ENCODE results near the gene PDLIM1. TPM values are rescaled to one million over a fixed set of nuclear protein-coding genes. Genes with fewer than 3 reads are reported as not detected.

Gene PDLIM1
- total RNA-seq, 1 experiment from 2014 or later: 183 TPM

DNA sequence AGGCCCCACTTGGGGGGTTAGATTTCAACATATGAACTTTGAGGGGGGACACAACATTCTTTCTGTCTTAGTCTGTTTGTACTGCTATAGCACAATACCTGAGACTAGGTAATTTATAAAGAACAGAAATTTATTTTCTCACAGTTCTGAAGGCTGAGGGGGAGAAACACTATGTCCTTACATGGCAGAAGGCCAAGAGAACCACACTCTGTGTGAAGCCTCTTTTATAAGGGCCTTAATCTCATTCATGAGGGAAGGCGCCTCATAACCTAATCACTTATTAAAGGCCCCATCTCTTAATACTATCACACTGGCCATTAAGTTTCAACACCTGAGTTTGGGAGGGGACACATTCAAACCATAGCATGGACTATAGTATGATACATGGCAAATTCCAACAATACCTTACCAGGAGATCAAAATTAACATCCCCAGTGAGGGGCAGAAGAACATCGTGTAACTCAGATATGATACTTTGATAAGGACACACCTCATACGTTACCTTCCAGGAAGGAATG lies 9.3 kb upstream of the PDLIM1 start:
- no peak overlapping the region for H3K4me3 ChIP-seq (ENCODE audit: low read depth in 2 of 2, low read length in 2 of 2)
- no TSS peak for BruUV-seq (replicated peaks)
- intact Hi-C loops (cut with micrococcal nuclease; ENCODE audit: unreplicated experiment) (no loop called here), in situ Hi-C loops (cut with HindIII; ENCODE audit: low pct_unique_long_range_greater_than_20kb, low sequenced_read_pairs) (no loop called here)
- ATAC-seq: no peak
- H3K27me3 ChIP-seq (ENCODE audit: control insufficient read depth, insufficient read depth, low read length): no peaks in the 10 kb centered on the region
- ChIA-PET CTCF (no interaction called here), POLR2A (no interaction called here)
- H3K9me3 ChIP-seq (ENCODE audit: control insufficient read depth, insufficient read depth, low read depth, low read length): no peaks in the 10 kb centered on the region
- peaks cover 8% of the 10 kb centered on the region; the same call in 1 of the 2 replicates for H3K4me1 ChIP-seq (ENCODE audit: control insufficient read depth, insufficient read depth, low read length)
- TF ChIP-seq, protein P1, sequence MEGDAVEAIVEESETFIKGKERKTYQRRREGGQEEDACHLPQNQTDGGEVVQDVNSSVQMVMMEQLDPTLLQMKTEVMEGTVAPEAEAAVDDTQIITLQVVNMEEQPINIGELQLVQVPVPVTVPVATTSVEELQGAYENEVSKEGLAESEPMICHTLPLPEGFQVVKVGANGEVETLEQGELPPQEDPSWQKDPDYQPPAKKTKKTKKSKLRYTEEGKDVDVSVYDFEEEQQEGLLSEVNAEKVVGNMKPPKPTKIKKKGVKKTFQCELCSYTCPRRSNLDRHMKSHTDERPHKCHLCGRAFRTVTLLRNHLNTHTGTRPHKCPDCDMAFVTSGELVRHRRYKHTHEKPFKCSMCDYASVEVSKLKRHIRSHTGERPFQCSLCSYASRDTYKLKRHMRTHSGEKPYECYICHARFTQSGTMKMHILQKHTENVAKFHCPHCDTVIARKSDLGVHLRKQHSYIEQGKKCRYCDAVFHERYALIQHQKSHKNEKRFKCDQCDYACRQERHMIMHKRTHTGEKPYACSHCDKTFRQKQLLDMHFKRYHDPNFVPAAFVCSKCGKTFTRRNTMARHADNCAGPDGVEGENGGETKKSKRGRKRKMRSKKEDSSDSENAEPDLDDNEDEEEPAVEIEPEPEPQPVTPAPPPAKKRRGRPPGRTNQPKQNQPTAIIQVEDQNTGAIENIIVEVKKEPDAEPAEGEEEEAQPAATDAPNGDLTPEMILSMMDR (IDR thresholded peaks at IDR 0.05): no peak
- TF ChIP-seq, protein P2, sequence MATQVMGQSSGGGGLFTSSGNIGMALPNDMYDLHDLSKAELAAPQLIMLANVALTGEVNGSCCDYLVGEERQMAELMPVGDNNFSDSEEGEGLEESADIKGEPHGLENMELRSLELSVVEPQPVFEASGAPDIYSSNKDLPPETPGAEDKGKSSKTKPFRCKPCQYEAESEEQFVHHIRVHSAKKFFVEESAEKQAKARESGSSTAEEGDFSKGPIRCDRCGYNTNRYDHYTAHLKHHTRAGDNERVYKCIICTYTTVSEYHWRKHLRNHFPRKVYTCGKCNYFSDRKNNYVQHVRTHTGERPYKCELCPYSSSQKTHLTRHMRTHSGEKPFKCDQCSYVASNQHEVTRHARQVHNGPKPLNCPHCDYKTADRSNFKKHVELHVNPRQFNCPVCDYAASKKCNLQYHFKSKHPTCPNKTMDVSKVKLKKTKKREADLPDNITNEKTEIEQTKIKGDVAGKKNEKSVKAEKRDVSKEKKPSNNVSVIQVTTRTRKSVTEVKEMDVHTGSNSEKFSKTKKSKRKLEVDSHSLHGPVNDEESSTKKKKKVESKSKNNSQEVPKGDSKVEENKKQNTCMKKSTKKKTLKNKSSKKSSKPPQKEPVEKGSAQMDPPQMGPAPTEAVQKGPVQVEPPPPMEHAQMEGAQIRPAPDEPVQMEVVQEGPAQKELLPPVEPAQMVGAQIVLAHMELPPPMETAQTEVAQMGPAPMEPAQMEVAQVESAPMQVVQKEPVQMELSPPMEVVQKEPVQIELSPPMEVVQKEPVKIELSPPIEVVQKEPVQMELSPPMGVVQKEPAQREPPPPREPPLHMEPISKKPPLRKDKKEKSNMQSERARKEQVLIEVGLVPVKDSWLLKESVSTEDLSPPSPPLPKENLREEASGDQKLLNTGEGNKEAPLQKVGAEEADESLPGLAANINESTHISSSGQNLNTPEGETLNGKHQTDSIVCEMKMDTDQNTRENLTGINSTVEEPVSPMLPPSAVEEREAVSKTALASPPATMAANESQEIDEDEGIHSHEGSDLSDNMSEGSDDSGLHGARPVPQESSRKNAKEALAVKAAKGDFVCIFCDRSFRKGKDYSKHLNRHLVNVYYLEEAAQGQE (IDR thresholded peaks at IDR 0.05; ENCODE audit: insufficient read depth in 1 of 2, low read depth in 2 of 2, low read length in 1 of 2): no peak
- no peak for TF ChIP-seq SIN3A (IDR thresholded peaks at IDR 0.05; ENCODE audit: borderline replicate concordance, insufficient read depth, low read depth, low read length)
- no peak for TF ChIP-seq POLR2AphosphoS5 (IDR thresholded peaks at IDR 0.05; ENCODE audit: low read depth, low read length)
- no peak for TF ChIP-seq TCF7L2 (IDR thresholded peaks at IDR 0.05; ENCODE audit: low read depth, low read length)
- H3K36me3 ChIP-seq (ENCODE audit: control insufficient read depth, insufficient read depth, low read length): no peaks in the 10 kb centered on the region
- no peak for DNase-seq (ENCODE audit: low read depth, low spot score)
- no peak overlapping the region for H3K27ac ChIP-seq (ENCODE audit: low read length)

DNA sequence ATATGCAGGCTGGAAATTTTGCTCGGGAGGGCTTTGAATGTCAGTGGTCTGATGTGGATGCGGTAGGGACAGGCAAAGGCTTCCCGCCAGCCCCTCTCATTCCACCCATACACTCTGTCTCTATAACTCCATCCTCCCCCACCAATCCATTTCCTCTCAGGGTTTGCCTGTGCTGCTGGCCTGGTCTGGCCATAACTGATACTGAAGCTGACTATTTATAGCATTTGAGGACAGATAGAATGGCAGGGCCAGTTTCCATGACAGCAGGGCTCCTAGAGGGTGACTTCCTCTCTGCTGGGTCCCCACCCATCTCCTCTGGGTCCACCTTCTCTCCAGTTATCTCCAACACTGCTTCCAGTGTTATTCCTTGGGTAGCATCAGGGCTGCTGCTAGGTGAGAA lies 6.6 kb upstream of the PDLIM1 start:
- no peak overlapping the region for H3K4me3 ChIP-seq (ENCODE audit: low read depth in 2 of 2, low read length in 2 of 2)
- no TSS peak for BruUV-seq (replicated peaks)
- H3K9me3 ChIP-seq (ENCODE audit: control insufficient read depth, insufficient read depth, low read depth, low read length): no peaks in the 10 kb centered on the region
- no peak overlapping the region for H3K27ac ChIP-seq (ENCODE audit: low read length)
- TF ChIP-seq, protein P2 (IDR thresholded peaks at IDR 0.05; ENCODE audit: insufficient read depth in 1 of 2, low read depth in 2 of 2, low read length in 1 of 2): no peak
- TF ChIP-seq TCF7L2 (IDR thresholded peaks at IDR 0.05; ENCODE audit: low read depth, low read length): no peak
- DNase-seq (ENCODE audit: low read depth, low spot score): no peak
- ChIA-PET POLR2A (no interaction called here), CTCF (interaction anchor here (0.6 kb wide), 1 partner anchor 21 kb away, joined by 4 read pairs; no protein-coding TSS in a partner anchor)
- intact Hi-C loops (cut with micrococcal nuclease; ENCODE audit: unreplicated experiment) (no loop called here), in situ Hi-C loops (cut with HindIII; ENCODE audit: low pct_unique_long_range_greater_than_20kb, low sequenced_read_pairs) (no loop called here)
- no peak for ATAC-seq
- peaks cover 29% of the 10 kb centered on the region for H3K4me1 ChIP-seq (ENCODE audit: control insufficient read depth, insufficient read depth, low read length)
- H3K36me3 ChIP-seq (ENCODE audit: control insufficient read depth, insufficient read depth, low read length): no peaks in the 10 kb centered on the region
- no peaks in the 10 kb centered on the region for H3K27me3 ChIP-seq (ENCODE audit: control insufficient read depth, insufficient read depth, low read length)

Data from Panc1 (cell line).